HG03571 (cell line): ENCODE results near the gene RAD54L.
"Not testable (repeated sequence)": the region's sequence is repeated elsewhere in the genome, so short reads cannot be mapped to it uniquely, and the experiment has no call there.

Experiments
- ATAC-seq: cut with Tn5 transposase; IDR thresholded peaks from one replicate; pipeline ENCODE4 v1.9.1; 2021; ENCODE audit not compliant: unreplicated experiment

The RAD54L gene

GRCh38 chr1:46317323-46317722 lies 69.8 kb downstream of the RAD54L start:
- no peak for ATAC-seq

GRCh38 chr1:46319301-46319700 lies 71.7 kb downstream of the RAD54L start:
- ATAC-seq = not testable (repeated sequence)

GRCh38 chr1:46319960-46320914 lies 72.7 kb downstream of the RAD54L start:
- ATAC-seq = not testable (repeated sequence)

GRCh38 chr1:46322191-46322590 lies 74.6 kb downstream of the RAD54L start:
- not testable (repeated sequence) for ATAC-seq

- peak; percentile 67 for ATAC-seq
Measured at GRCh38 chr1:46325285-46326076, 77.9 kb downstream of the RAD54L start.
